Measurements from ENCODE around the gene RASSF3. TPM values are rescaled to one million over a fixed set of nuclear protein-coding genes. Genes with fewer than 3 reads are reported as not detected.

Gene RASSF3
- total RNA-seq, 2 experiments from 2014 or later = 118 to 127 TPM

DNA sequence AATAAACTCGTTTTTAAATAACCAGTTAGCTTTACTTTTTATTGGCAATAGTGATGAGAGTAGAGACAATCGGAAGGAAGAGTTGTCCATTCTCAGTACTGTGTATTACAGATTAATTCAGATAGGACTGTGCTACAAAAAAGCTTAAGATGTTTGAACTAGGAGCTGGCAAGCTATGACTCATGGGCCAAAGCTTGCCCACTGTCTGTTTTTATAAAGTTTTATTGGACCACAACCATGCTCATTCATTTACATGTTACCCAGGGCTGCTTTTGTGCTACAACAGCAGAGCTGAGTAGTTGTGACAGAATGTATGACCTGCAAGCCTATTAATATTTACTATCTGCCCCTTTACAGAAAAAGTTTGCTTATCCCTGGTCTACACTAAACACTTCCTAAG is 129.5 kb downstream of the RASSF3 start:
- Mint-ChIP-seq H3K4me1 (ENCODE audit: low read depth) (peaks cover 11% of the 10 kb centered on the region), H3K27ac (no peak overlapping the region), H3K36me3 (ENCODE audit: low read depth) (peaks cover 98% of the 10 kb centered on the region), H3K27me3 (no peaks in the 10 kb centered on the region), H3K9me3 (no peaks in the 10 kb centered on the region), H3K4me3 (no peak overlapping the region)
- no peak for DNase-seq
- Histone ChIP-seq H3K27ac (ENCODE audit: low read depth in 1 of 2, low read length in 2 of 2) (no peak overlapping the region), H3K4me1 (ENCODE audit: insufficient read depth, low read length) (peaks cover 7% of the 10 kb centered on the region), H3K9me3 (ENCODE audit: control insufficient read depth in 1 of 2, insufficient read depth in 1 of 2, low read length in 2 of 2) (no peaks in the 10 kb centered on the region), H3K27me3 (ENCODE audit: control insufficient read depth in 1 of 2, insufficient read depth in 2 of 2, low read length in 2 of 2) (no peaks in the 10 kb centered on the region), H3K4me3 (ENCODE audit: low read length) (no peak overlapping the region), H3K36me3 (ENCODE audit: insufficient read depth, low read length) (peaks cover 70% of the 10 kb centered on the region)
- no peak for ATAC-seq (ENCODE audit: poor library complexity)
- intact Hi-C loops (cut with DNase I, micrococcal nuclease) = no loop called here
- TF ChIP-seq, protein P1, sequence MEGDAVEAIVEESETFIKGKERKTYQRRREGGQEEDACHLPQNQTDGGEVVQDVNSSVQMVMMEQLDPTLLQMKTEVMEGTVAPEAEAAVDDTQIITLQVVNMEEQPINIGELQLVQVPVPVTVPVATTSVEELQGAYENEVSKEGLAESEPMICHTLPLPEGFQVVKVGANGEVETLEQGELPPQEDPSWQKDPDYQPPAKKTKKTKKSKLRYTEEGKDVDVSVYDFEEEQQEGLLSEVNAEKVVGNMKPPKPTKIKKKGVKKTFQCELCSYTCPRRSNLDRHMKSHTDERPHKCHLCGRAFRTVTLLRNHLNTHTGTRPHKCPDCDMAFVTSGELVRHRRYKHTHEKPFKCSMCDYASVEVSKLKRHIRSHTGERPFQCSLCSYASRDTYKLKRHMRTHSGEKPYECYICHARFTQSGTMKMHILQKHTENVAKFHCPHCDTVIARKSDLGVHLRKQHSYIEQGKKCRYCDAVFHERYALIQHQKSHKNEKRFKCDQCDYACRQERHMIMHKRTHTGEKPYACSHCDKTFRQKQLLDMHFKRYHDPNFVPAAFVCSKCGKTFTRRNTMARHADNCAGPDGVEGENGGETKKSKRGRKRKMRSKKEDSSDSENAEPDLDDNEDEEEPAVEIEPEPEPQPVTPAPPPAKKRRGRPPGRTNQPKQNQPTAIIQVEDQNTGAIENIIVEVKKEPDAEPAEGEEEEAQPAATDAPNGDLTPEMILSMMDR (IDR thresholded peaks at IDR 0.05) = no peak
- ChIA-PET POLR2A (no interaction called here), CTCF (no interaction called here)

DNA sequence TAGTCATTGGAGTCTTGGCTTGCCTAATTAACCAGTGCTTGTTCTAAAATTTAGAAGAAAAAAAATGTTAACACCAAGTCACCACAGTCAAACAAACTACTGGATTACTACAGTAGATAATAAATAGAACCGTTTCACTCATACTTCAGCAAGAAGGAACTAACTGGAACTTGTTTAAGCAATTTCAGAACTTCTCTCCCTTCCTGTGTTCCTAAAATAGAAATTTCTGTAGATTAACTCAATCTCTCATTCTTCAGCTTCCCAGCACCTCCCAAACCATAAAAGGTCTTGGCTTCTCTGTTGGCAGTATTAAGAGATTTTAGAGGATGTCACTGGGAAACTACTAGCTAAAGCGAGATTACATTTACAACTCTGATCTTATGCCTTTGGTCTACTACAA is 130.4 kb downstream of the RASSF3 start:
- Mint-ChIP-seq H3K9me3 (no peaks in the 10 kb centered on the region), H3K27me3 (no peaks in the 10 kb centered on the region), H3K4me3 (no peak overlapping the region), H3K27ac (no peak overlapping the region), H3K36me3 (ENCODE audit: low read depth) (peaks cover 98% of the 10 kb centered on the region), H3K4me1 (ENCODE audit: low read depth) (peaks cover 11% of the 10 kb centered on the region)
- H3K9me3 ChIP-seq (ENCODE audit: control insufficient read depth in 1 of 2, insufficient read depth in 1 of 2, low read length in 2 of 2) = no peaks in the 10 kb centered on the region
- TF ChIP-seq, protein P1 (IDR thresholded peaks at IDR 0.05) = no peak
- H3K4me3 ChIP-seq (ENCODE audit: low read length) = no peak overlapping the region
- intact Hi-C loops (cut with DNase I, micrococcal nuclease) = no loop called here
- H3K36me3 ChIP-seq (ENCODE audit: insufficient read depth, low read length) = peaks cover 70% of the 10 kb centered on the region
- H3K27ac ChIP-seq (ENCODE audit: low read depth in 1 of 2, low read length in 2 of 2) = no peak overlapping the region
- peaks cover 7% of the 10 kb centered on the region for H3K4me1 ChIP-seq (ENCODE audit: insufficient read depth, low read length)
- DNase-seq = no peak
- no peak for ATAC-seq (ENCODE audit: poor library complexity)
- no peaks in the 10 kb centered on the region for H3K27me3 ChIP-seq (ENCODE audit: control insufficient read depth in 1 of 2, insufficient read depth in 2 of 2, low read length in 2 of 2)
- ChIA-PET CTCF (interaction anchor here (0.7 kb wide), 1 partner anchor 641 kb away, joined by 3 read pairs; no protein-coding TSS in a partner anchor), POLR2A (interaction anchor here (0.6 kb wide), 1 partner anchor 14 kb away, joined by 3 read pairs; no protein-coding TSS in a partner anchor)

DNA sequence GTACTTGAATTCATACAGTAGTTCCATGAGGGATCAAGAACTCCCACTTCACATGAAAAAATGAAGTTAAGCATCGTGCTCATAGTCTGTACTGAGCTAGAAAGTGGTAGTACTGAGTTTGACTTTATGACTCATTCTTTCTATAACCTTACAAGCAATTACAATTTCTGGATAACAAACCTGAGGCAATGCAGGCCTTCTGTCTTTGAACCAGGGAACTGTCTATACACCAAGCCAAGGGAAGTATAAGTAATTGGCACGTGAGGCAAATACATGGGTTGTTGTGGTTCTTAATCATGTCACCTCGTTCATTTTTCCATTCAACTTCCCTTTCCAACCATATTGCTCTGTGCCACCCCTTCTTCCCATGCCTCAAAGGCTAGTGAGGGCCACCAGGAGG is 132.1 kb downstream of the RASSF3 start:
- H3K27me3 Mint-ChIP-seq = no peaks in the 10 kb centered on the region
- no peak overlapping the region for H3K27ac ChIP-seq (ENCODE audit: low read depth in 1 of 2, low read length in 2 of 2)
- no peaks in the 10 kb centered on the region for H3K9me3 ChIP-seq (ENCODE audit: control insufficient read depth in 1 of 2, insufficient read depth in 1 of 2, low read length in 2 of 2)
- intact Hi-C loops (cut with DNase I, micrococcal nuclease) = no loop called here
- DNase-seq (no peak), ATAC-seq (ENCODE audit: poor library complexity) (no peak)
- peaks cover 69% of the 10 kb centered on the region for H3K36me3 ChIP-seq (ENCODE audit: insufficient read depth, low read length)
- peaks cover 7% of the 10 kb centered on the region for H3K4me1 ChIP-seq (ENCODE audit: insufficient read depth, low read length)
- H3K4me1 Mint-ChIP-seq (ENCODE audit: low read depth) = peaks cover 8% of the 10 kb centered on the region
- TF ChIP-seq, protein P1 (IDR thresholded peaks at IDR 0.05) = no peak
- no peak overlapping the region for H3K4me3 Mint-ChIP-seq
- no peak overlapping the region for H3K27ac Mint-ChIP-seq
- ChIA-PET CTCF (no interaction called here), POLR2A (no interaction called here)
- H3K36me3 Mint-ChIP-seq (ENCODE audit: low read depth) = peaks cover 95% of the 10 kb centered on the region
- no peaks in the 10 kb centered on the region for H3K27me3 ChIP-seq (ENCODE audit: control insufficient read depth in 1 of 2, insufficient read depth in 2 of 2, low read length in 2 of 2)
- no peak overlapping the region for H3K4me3 ChIP-seq (ENCODE audit: low read length)
- H3K9me3 Mint-ChIP-seq = no peaks in the 10 kb centered on the region
